Loucy (cell line): ENCODE data around the gene PTMA.

Experiments
- CTCF ChIP-seq: fragments of 200-600 bp; sonication (generic); conservative IDR thresholded peaks from 2 replicates; pipeline ENCODE4 v1.5.1; 2014; ENCODE audit warnings: mild to moderate bottlenecking, antibody characterized with exemption, low read length
- EZH2phosphoT487 ChIP-seq: fragments of 200-600 bp; IDR thresholded peaks from 2 replicates; pipeline ENCODE4 v1.6.1; 2018; ENCODE audit warnings: antibody characterized with exemption, mild to moderate bottlenecking, moderate library complexity, borderline replicate concordance

GRCh38 chr2:231715499-231715837 is 7.1 kb downstream of the PTMA start:
- 0 out of 2 replicates have a peak, but pooled peaks have one; percentile 21 for TF ChIP-seq CTCF
- TF ChIP-seq EZH2phosphoT487: no peak
